VCaP (cell line): Measurements from ENCODE around the gene SLC6A3.
"Not testable (repeated sequence)": the region's sequence is repeated elsewhere in the genome, so short reads cannot be mapped to it uniquely, and the experiment has no call there.

Source experiments
- H3K27ac ChIP-seq: fragments of 450-650 bp; 2 replicates; pipeline ENCODE4 v1.5.1; 2017
- TF ChIP-seq, protein P1 (sequence below): fragments of 450-650 bp; conservative IDR thresholded peaks from 2 replicates; pipeline ENCODE4 v1.5.1; 2017; ENCODE audit warnings: mild to moderate bottlenecking, moderate library complexity

Gene SLC6A3

DNA sequence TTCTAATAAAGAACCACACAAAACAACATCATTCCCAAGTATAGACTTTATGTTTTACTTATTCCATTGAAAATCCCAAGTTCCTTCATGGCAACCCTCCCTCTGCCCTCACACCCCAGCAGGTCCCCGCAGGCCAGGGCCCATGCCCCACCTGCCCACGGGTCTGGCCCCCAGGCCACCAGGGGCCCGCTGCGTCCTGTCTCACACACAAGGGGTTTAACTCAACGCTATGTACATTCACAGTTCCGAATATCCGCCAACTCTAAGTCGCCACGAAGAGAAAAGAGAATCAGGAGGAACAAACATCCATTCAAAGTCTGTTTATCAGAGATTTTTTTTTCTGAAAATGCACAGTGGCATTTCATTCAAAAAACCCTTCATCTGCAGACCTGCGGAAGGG is 16.2 kb upstream of the SLC6A3 start:
- no peak overlapping the region for H3K27ac ChIP-seq
- TF ChIP-seq, protein P1, sequence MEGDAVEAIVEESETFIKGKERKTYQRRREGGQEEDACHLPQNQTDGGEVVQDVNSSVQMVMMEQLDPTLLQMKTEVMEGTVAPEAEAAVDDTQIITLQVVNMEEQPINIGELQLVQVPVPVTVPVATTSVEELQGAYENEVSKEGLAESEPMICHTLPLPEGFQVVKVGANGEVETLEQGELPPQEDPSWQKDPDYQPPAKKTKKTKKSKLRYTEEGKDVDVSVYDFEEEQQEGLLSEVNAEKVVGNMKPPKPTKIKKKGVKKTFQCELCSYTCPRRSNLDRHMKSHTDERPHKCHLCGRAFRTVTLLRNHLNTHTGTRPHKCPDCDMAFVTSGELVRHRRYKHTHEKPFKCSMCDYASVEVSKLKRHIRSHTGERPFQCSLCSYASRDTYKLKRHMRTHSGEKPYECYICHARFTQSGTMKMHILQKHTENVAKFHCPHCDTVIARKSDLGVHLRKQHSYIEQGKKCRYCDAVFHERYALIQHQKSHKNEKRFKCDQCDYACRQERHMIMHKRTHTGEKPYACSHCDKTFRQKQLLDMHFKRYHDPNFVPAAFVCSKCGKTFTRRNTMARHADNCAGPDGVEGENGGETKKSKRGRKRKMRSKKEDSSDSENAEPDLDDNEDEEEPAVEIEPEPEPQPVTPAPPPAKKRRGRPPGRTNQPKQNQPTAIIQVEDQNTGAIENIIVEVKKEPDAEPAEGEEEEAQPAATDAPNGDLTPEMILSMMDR = no peak

- no peak overlapping the region for H3K27ac ChIP-seq
- TF ChIP-seq, protein P1 = no peak
These were observed 14.9 kb upstream of the SLC6A3 start for GRCh38 chr5:1460054-1460682.

GRCh38 chr5:1459435-1459834 is 14.2 kb upstream of the SLC6A3 start:
- not testable (repeated sequence) for H3K27ac ChIP-seq

- H3K27ac ChIP-seq = not testable (repeated sequence)
These were observed 11.1 kb upstream of the SLC6A3 start for GRCh38 chr5:1456110-1456881.

- TF ChIP-seq, protein P1 = no peak
- no peak overlapping the region for H3K27ac ChIP-seq
These were observed 8.4 kb upstream of the SLC6A3 start for GRCh38 chr5:1453613-1454012.

DNA sequence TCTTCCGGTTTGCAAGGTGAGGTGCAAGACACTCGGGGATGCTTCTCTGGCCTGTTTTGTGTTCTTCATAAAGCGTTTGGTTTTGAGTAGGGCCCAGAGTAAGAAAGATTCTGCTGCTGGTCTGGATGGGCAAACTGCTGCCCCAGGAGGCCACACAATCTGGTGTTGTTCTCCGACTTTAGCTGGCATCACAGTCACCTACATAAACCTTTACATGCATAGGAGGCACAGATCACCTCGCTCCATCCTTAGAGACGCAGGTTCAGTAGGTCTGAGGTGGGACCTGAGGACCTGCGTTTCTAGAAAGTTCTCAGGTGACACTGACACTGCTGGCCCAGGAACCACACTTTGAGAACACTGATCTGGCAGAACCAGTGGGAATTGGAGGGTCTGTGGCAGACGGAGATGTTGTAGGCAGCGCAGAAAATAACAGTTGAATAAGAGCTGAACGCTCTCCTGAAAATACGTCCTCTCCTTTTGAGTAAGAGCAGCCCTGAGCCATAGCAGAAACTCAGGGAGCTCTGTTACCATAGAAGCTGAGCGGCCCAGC is 3.9 kb upstream of the SLC6A3 start:
- TF ChIP-seq, protein P1 = no peak
- no peak overlapping the region for H3K27ac ChIP-seq

- H3K27ac ChIP-seq = no peak overlapping the region
- TF ChIP-seq, protein P1 = no peak
These were observed 3.3 kb upstream of the SLC6A3 start for GRCh38 chr5:1448511-1449011.

DNA sequence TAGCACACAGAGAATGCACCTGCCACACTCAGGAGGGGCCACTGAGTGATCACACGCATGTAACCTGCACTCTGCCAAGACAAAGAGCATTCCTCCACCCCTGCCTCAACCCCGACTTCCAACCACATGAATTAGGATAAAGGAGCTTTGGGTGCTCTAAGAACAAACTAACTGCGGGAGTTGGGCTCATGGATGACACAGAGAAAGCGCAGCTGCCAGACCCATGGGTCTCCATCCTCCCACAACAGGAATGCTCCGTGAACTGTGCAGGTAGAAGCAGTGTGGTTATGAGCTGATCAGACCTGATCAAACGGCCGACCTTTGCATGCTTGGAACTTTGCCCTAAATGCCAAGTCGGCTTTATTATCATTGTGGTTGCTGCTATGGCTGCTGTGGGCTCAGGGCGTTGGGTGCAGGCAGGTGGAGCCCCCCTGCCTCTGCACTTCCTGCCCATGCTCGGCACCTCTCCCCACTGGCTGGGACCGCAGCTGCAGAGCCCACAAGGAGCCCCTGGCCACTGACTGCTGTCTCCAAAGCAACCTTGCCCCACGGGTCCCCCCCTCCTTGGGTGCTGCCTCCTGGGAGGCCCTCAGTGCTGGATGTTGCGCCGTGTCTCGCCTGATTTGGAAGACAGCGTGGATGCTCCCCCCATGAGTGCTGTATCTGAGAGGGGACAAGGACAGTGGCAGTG is 2.6 kb upstream of the SLC6A3 start:
- H3K27ac ChIP-seq = no peak overlapping the region
- TF ChIP-seq, protein P1 = no peak
